ENCODE measurements around the gene TMEM37.

TMEM37 gene

DNA sequence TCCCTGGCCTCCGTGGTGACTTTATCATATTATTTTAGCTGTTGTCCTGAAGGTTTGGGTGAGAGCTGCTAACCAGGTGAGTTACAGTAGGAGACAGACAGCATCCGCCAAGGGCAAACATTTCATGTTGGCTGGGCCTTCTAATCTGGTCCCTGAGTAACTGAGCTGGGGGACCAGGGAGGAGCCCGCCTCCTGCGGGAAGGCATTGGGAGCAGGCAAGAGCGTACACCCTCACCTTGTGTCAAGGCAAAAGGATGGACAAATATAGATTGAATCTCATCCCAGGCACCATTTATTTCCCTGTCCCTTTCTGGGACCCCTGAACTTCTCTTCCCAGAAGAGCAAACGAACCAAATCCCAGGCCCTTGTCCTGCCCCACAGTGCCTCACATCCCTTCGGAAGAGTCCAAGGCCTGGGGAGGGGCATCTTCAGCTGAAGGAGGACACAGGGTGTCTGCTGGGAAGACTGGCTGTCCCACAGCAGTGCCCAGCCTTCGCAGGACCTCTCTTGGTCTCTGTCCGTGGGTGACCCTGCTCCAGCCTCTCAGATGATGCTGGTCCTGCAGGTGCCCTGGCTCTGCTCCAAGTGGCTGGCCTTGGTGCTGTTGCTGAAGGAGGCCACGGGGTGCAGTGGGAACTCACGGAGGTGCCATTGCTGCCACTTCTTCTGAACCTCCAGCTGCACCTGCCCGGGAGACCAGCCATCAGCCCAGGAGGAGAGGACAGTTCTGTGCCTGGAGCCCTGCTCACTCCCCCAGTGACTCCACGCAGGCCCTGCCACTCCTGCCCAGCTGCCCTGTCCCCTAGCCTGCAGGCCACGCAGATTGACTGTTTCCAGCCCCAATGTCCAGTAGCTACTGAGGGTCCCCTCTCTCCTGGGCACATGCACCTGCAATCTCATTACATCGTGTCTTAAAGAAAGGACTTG lies 8.2 kb downstream of the TMEM37 start:
- no peak for DNase-seq (ENCODE audit: extremely low read depth, low read depth)
- TF ChIP-seq, protein P1, sequence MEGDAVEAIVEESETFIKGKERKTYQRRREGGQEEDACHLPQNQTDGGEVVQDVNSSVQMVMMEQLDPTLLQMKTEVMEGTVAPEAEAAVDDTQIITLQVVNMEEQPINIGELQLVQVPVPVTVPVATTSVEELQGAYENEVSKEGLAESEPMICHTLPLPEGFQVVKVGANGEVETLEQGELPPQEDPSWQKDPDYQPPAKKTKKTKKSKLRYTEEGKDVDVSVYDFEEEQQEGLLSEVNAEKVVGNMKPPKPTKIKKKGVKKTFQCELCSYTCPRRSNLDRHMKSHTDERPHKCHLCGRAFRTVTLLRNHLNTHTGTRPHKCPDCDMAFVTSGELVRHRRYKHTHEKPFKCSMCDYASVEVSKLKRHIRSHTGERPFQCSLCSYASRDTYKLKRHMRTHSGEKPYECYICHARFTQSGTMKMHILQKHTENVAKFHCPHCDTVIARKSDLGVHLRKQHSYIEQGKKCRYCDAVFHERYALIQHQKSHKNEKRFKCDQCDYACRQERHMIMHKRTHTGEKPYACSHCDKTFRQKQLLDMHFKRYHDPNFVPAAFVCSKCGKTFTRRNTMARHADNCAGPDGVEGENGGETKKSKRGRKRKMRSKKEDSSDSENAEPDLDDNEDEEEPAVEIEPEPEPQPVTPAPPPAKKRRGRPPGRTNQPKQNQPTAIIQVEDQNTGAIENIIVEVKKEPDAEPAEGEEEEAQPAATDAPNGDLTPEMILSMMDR (IDR thresholded peaks at IDR 0.05; ENCODE audit: low read depth, low read length), result no peak

DNA sequence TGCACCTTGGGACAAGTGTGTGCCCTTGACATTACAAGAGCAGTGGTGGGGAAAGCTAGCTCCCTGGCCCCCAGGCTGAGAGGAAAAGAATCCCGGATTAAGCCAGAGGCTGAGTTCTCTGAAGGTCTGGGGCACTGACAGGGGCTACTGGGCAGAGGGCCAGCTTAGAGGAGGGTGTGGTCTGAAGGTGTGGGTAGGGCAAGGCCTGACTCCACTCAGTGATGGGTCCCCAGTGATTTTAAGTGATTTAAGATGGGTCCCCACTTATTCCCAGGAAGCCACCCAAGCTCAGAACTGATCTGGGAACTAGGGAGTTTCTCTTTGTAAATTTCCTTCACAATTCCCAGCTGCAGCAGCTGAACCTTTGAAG lies 8.8 kb downstream of the TMEM37 start:
- DNase-seq (ENCODE audit: extremely low read depth, low read depth), result no peak
- TF ChIP-seq, protein P1 (IDR thresholded peaks at IDR 0.05; ENCODE audit: low read depth, low read length), result no peak

GRCh38 chr2:119440873-119441272 lies 9.2 kb downstream of the TMEM37 start:
- TF ChIP-seq, protein P1 (IDR thresholded peaks at IDR 0.05; ENCODE audit: low read depth, low read length), result no peak
- no peak for DNase-seq (ENCODE audit: extremely low read depth, low read depth)

DNA sequence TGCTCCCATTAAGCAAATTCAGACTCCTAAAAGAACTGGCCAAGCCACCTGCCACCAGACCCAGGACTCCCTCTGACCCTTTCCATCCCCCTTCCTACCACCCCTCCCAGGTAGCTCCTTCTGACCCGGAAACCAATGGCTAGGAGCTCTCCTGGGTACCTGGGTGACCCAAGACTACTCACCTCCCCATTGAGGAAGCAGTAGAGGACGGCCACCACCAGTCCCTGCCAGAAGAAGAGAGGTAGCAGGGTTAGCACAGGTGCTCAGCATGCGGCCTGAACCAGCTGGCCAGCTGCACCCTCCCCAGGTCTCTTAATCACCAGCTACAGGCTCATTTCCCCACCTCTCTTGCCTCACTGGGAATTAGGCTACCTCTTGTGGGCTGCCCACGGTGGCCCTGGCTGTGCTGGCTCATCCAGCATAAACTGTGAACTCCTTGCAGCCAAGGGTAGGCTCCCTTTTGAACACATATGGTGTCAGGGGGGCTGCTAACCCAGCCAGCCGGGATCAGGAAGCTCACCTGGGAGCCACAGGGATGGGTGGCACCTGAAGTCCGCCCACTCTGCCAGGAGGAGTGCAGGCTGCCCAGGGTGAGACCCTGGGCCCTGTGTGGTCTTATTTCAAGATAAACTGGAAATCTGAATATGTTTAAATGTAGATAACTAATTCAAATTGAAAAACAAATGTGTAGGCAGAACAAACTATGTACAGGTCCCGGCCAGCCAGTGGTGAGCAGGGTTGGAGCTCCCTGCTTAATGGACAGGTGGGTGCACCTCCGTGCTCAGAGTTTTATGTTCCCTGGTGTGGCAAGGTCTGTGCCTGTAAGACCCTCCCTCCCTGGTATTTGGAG lies 9.9 kb downstream of the TMEM37 start:
- no peak for DNase-seq (ENCODE audit: extremely low read depth, low read depth)
- TF ChIP-seq, protein P1 (IDR thresholded peaks at IDR 0.05; ENCODE audit: low read depth, low read length), result no peak

DNA sequence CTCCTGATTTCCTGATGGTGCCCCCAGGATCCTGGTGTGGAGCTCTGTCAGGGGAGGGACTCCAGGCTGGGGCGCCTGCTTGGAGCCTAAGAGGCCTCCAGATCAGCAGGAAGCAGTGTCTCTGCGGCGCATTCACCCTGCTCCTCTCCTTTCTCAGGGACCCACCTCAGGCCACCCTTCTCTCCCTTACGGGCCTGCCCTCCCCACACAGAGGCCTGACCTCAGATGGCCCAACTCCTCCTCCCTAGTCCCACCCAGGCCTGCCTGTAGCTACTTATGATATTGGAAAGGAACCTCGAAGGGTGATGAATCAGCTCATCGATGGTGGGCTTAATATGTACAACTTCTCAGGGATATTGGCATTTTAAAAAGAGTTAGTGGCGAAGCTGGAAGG lies 10.6 kb downstream of the TMEM37 start:
- TF ChIP-seq, protein P1 (IDR thresholded peaks at IDR 0.05; ENCODE audit: low read depth, low read length), result no peak
- DNase-seq (ENCODE audit: extremely low read depth, low read depth), result no peak

- TF ChIP-seq, protein P1 (IDR thresholded peaks at IDR 0.05; ENCODE audit: low read depth, low read length), result no peak
- no peak for DNase-seq (ENCODE audit: extremely low read depth, low read depth)
Observed at GRCh38 chr2:119442850-119443249, 11.2 kb downstream of the TMEM37 start.

DNA sequence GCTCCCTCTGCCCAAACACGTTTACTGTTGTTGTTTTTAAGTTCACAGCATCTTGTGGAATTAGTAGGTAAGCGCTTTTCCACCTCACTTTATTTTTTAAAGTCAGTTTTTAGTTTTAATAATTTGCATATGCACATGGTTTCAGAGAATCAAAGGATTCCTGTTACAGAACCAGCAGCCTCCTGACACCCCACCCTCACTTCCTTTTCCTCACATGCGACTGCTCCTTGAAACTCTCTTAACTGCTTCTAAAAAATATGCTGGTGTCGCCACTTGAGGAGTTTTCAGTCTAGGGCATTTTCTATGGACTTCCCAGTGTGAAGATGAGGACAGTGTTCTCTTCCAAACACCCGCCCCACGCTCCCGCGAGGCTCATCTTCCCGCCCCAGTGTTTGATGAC lies 14.4 kb downstream of the TMEM37 start:
- TF ChIP-seq, protein P1 (IDR thresholded peaks at IDR 0.05; ENCODE audit: low read depth, low read length), result no peak
- DNase-seq (ENCODE audit: extremely low read depth, low read depth), result no peak

Measured in AG09319 (cell line).